Epithelial cell of alveolus of lung (primary cell): ENCODE data around the gene HIPK3. TPM values are rescaled to one million over a fixed set of nuclear protein-coding genes. Genes with fewer than 3 reads are reported as not detected.

Source experiments
- total RNA-seq: library from RNA; depleted of rRNA; stranded (reverse); fragments of >200 nt; gene quantifications from 2 replicates; pipeline ENCODE4 v1.2.1, GENCODE V29; 2015

The HIPK3 gene
- total RNA-seq, result 28.1 and 42.9 TPM in 2 replicates

DNA sequence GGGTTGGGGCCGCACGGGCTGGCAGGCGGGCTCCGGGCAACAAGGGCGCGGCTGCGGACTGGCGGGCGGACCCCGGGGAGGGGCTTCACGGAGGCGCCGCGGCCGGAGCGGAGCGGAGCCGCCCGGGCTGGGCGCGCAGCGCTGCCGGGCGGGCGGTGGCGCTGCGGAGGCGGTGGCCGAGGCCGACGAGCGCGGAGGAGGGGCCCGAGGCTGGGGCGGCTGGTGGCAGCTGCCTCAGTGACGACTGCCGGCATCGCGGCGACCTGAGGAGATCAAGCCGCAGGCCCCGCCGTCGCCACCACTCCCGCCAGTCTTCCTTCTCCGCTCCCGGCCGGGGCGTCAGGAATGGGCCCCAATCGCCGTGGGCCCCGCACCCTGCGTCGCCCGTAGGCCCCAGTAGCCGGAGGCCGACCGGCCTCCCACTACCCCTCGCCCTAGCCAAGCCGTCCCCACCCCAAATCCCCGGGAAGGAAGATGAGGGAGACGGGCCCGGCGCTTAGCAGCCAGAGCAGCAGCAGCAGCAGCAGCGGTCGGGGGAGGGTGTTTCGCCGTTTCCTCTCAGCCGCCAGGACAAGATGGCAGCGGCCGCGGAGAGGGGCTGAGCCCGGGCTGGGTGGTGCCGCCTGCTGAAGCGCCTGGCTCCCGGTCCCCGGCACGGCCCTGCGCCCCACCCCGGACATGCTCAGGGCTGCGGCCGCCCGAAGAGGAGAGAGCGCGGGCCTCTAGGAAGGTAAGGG, at the start of gene HIPK3:
TSS of gene HIPK3 (plus strand) at position 222 of the 737 bp plus-strand sequence.

DNA sequence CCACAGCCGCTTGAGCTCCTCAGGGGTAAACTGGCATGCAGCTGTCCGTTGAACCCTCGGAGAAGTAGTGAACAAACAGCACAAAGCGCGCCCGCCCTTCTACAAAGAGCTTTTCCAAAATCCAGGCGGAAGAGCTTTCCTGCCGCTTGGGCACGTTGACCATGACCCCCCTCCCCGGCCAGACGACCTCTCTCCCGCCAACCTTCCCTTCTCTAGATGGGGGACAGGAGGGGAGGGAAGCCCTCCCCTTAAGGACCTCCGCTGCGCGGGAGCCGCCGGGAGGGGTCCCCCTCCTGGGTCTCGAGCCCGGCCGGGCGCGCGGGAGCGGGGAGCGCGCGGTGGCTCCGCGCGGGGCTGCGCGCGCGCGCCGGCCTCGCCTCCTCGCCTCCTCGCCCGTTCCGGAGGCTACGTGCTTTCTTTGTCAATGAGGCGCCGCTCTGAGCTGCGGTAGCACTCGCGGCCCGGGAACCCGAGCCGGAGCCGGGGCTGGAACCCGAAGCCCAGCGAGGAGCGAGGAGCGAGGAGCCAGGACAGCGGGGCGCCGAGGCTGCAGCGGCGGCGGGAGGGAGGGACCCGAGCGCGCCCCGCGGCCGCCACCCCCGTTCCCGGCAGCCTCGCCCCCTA, 118.6 kb downstream of the HIPK3 start, which contains the start of gene KIAA1549L:
TSS of gene KIAA1549L (plus strand) at position 421 of the 624 bp plus-strand sequence.

Other genes starting within 250 kb of the HIPK3 start
- gene DEPDC7, start 241.5 kb upstream of the HIPK3 start, total RNA-seq, result 4.7 and 5.7 TPM in 2 replicates
- 13.1 and 21.3 TPM in 2 replicates for gene TCP11L1, start 217.8 kb upstream of the HIPK3 start, total RNA-seq
- gene CSTF3, start 95.9 kb upstream of the HIPK3 start, total RNA-seq, result 16.1 and 22.5 TPM in 2 replicates
- 2.7 and 8.4 TPM in 2 replicates for gene KIAA1549L, start 118.7 kb downstream of the HIPK3 start, total RNA-seq